GM19023 (cell line): ENCODE data around the gene SNX3.

Source experiments
- ATAC-seq: cut with Tn5 transposase; IDR thresholded peaks from one replicate; pipeline ENCODE4 v1.9.1; 2021; ENCODE audit warnings: mild to moderate bottlenecking, moderate library complexity; ENCODE audit not compliant: unreplicated experiment

Gene SNX3

DNA sequence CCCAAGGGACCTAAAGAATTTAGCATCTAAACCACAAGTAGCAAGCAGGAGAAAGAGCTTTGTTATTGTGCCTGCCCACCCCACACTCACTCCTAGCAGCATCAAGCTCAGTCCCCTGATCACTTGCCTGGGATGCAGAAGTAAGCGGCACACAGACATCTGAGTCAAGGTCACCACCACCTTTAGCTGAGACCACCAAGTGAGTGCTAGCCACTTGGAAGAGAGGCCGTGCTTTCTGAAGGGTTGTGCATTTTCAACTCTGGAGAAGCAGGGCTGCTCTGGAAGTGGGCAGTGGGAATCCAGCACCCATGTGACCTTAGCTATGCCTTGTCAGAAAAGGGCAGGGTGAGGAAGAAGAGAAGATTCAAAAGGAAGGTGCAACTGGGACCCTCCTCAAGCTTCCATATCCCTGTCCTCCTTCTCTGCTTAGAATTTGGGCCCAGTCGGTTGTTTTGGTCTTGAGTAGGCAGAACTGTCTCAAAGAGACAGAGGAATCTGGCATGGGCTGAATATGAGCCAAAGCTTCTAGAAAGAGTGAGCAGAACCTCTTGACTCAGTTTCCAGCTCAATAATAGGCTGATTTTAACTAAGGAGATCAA lies 88.8 kb downstream of the SNX3 start:
- ATAC-seq = no peak

DNA sequence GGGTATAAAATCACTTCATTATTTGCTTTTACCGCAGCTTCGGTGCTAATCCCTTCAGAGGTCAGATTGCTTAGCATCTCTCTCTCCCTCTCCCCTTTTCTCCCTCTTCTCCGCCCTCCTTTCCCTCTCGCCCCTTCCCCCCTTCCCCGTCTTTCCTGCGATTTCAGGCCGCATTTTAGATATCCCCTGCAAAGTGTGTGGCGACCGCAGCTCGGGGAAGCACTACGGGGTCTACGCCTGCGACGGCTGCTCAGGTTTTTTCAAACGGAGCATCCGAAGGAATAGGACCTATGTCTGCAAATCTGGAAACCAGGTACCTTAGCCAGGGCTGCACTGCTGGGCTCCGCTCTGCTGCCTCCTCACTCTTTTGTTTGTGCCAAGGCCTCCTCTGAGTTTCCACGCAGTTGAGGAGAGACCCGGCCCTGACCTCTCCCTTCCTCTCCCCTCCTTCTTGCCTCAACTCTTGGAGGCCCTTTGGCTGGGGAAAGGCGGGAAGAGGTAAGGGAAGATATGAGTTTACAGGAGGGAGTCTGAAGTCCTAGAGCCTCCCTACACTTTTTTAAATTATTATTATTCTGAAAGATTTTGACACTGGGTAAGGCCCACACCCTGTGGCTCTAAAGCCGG lies 89.4 kb downstream of the SNX3 start:
- no peak for ATAC-seq

DNA sequence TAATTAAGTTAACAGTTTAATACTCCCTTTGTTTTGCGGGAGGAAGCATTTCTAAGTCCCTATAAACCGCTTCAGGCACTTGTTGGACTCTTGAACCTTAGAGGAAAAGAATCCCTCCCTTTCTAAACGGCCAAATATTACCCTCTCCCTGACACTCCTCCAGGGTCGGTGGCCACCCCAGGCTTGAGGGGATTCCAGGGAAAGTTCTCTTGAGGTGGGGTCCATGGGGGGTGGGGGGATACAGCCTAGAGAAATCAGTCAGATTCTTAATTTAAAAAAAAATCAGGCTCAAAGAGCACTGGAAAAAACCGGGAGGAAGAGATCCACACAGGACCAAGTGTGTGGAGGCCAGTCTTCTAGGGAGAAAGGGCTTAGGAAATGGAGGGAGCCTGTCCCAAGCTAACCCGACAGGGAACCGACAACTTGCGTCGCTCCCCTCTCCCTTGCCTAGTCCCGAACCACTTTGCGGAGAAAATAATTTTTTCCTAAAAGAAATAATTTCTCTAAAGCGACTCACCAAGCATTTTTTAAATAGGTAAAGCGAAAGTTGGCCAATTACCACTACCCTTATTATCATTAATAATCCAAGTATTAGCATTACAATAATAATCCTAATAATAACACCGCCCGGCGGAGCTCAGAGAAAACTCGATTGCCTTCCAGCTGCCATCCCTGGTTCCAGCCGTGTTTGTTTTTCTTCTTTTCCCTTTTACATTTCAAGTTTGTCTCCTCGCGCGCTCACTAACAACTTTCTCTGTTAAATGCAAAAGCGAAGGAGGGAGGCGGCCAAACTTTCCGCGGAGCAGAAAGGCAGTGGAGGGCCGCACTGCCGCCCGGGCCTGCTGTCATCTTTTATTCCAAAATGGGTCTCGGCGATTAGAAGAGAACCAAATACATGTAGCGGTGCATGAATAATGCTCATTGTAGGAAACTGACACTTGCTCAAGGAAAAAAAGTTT lies 90.2 kb downstream of the SNX3 start:
- no peak for ATAC-seq

DNA sequence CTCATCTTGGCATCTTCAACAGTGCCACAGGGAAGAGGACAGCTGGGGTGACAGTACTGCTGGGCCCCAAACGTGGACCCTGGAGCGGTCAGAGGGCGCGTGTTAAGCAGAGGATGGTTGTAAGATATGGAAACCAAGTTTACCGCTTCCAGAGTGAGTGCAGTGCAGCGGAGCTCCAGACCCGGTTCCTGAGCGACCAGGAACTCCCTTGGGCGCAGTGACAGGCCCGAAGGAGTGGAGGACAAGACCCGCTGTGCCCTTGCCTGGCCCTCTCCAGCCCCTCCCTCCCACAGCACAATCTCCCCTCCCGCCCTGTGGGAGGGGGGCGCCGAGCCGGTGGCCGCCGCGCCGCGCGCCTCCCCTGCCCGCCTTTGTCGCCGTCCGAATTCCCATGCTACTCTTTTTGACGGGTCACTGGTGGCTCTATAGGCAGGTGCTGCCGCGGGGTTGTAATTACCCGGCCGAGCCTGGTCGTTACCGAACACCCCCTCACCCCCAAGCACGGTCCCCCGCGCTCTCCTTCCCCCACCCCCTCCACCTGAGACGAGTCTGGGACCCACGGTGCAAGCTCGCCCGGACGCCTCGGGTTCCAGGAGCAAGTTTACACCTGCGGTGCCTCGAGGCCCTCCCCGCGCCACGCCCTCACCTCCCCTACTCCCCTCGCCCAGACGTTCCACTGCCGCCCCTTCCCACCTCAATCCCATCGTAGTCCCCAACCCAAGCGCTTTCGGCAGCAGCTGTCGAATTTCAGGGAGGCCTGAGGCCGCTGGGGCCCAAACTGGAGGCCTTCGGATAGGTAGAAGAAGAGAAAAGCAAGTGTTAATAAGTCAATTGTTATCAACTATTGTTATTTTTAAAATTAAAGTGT lies 91.1 kb downstream of the SNX3 start:
- ATAC-seq = no peak

DNA sequence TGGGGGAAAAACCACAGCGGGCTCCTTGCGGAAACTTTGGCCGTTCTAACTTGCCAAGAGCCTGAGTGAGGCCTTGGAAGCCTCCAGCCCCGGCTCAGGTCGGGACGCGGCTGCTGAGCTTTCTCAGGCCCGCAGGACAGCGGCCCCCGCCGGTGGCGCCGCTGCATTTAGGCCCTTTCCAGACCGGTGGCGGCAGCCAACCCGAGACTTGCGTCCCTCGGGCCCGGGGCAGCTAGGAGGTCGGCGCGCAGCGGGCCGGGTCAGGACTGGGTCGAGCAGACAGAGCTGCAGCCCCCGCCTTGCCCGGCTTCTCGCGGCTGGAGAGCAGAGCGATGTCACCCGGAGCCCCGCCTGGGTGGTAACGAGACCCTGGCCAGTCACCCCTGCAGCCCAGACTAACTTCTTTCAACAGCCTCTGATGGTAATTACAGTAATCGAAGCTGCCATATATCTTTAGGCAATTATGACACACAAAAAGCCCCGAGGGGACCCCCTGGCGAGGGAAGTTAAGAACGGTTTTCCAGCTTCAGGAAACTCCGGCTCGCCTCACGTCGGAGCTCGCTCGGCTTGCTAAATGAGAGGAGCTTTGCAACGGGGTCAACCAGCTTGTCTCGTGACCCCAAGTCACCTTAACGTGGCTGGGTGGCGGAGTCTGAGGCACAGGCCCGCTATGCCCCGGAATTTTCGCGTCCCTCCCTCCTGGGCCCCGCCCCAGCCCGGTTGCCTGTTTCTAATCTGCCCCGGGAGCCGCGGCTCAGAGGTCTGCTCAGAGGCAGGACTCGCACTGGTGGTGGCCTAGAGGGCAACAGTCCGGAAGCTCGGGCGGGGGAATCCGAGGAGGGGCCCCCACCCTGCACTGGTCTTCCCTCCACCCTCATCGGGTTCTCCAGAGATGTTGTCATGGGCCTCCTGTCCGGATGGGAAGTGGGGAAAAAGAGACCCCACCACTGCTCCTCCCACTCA lies 92.1 kb downstream of the SNX3 start:
- ATAC-seq = no peak

DNA sequence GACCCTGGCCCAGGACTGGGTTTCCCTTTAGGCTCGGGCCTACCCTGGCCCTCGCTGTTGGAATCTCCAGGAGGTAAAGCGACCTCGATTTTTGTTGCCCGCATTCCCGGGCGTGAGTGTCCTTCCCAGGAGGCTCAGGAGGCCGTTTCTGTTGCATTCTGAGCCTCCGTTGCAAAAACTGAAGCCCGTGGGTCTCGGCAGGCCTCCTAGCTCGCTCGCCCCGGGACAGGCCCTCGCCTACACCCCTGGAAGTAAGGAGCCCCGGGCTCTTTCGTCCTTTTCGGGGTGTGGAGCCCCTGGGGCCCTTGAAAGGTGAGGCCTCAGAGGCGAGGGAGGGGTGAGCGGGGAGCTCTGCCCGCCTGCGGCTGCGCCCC lies 92.8 kb downstream of the SNX3 start:
- ATAC-seq = no peak

DNA sequence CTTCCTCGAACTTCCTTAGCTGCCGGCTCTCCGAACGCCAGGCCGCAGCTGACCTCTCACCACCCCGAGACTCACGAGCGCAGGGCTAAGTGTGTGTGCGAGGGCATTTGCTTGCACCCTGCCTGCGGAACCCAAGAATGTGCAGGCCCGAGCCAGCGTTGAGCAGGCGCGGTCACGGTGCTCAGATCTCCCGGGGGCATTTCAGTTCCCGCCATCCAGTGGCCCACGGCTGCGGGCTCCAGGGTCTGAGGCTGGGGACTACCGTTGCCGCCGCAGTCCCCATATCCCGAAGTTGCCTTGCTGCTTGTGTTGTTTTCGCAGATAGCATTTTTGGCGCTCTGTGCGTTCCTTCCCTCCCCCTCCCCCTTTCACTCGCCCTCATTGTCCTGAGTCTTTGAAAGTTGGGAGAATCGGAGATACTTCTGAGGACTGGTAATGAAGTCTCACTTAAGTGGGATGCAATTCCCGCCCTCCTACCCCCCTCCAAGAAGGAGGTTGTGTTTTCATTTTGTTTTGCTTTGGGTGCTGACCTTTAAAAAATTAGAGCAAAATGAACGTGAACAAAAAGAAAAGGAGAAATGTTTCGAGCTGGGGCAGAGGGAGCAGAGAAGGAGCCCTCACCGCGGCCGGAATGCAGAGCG lies 93.3 kb downstream of the SNX3 start:
- ATAC-seq = no peak

DNA sequence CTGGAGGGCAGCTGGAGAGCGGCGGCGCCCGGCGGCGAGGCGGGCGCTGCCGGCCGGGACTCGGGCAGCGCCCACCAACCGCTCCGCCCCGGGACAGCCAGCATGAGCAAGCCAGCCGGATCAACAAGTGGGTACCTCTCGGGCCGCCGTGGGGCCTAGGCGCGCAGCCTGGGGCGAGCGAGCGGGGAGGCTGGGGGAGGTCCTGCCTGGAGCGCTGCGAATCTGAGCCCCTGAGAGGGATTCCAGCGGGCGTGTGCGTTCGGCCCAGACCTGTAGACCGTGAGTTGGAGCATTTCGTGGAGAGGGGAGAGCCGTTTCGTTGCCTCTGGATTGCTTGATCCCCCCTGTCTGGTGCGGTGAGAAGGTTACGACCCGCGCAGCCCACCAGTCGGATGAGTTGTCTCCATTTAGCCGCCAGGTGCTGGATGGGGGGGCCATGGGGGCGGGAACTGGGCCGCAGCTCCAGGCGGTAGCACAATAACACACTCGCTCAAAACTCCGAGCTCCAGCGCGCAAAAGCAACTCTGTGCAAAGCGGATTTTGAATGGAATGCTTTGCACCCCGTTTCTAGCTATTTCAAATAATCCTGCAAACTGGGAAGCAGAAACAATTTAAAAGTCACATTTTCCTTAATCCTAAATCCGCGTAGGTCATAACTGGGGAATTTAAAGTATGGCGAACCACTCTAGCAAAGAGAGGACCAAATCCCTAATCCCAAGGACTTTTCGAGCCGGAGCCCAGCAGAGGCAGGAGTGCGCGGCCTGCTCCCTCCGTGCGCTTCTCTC lies 94.0 kb downstream of the SNX3 start:
- ATAC-seq = no peak

DNA sequence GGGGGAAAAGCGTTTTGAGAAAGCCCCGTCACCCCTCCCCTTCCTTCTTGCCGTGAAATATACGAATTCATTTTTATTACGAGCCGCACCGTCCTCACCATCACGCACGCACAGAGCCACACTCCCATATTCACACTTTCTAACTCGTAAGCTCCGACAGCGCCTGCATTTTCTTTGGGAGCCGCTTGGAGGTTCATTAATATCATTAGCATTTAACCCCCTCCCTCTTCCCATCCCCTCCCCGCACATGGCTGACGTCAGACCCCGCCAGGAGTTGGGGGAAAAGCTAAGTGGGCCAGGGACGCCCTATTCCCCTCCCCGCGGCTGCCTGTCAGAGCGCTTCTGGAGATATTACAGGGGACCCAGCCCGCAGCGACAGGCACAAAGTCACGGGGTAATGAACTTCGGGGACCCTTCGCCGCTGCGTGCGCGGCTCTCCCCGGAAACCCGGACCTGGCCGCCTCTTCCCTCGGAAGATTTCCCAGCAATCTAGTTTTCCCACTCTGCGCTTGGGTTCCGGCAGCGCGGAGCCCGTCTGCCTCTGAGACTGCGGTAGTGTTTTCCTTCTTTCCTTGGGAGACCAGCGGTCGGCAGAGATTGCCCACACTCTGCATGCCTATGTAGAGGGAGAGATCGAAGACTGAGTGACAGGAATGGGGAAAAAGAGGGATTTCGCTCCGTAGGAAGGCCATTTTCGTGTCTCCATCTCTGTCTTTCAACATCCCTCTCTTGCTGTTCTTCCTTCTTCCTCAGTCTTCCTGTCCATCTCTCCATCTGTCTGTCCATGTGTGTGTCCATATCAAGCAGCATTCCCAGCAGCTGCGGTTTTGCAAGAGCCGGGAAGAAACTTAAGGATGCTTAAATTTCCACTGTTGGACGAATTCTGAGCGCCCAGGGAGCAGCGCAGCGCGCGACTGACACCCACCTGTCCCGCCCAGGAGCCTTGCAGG lies 94.9 kb downstream of the SNX3 start, which contains the start of gene NR2E1:
Gene NR2E1, plus strand, starts transcription at position 309 of the 950 bp plus-strand sequence. CDS start 744 bp downstream, outside the sequence.
- ATAC-seq = no peak

DNA sequence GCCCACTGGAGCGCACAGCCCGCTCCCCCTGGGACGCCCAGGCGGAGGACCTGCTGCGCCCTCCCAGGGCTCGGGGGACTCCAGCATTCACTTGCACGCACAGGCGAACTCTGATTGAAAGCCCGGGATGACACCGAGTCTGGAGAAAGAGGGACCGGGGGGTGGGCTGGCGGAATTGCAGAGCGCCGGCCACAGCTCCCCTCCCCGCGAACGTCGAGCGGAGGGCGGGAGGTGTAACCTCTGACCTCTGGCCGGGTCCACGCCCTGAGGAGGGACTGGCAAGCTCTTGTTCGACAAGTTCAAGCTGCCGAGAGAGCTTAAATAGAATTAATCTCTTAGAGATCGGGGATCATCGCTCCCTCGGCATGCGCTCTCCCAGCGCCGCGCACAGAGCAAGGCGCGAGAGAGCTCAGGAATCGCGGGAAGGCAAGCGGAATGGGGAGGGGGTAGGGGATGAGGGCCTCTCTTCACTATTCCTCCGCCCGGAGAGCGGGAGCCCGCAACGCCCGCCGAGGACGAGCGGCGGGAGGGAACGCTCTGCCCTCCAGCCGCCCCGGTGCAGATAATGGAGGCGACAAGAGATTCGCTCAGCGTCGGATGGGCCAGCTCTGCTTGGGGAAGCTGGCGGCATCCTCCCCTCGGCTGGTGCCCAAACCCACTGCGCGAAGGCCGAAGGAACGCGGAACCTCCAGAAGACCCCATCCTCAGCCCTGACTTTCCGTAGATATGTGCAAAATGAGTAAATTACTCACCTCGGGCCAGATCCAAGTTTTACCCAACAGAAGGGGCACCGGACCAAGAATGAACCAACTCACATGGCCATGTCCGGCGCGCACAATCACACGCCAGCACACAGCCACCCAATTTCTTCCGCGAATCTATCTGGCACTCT lies 95.8 kb downstream of the SNX3 start:
- no peak for ATAC-seq

DNA sequence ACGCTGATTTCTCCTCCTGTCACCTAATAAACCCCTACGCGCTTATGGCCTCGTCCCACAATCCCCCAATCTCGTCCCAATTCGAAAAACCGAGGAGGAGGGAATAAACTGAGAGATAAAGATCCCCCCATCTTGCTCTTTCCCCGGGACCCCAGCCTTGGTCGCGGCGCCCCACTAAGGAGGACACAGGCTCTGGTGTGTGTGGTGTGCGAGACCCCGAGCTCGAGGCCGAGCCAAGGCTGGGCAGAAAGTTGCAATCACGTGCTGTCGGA lies 96.4 kb downstream of the SNX3 start:
- ATAC-seq = no peak

DNA sequence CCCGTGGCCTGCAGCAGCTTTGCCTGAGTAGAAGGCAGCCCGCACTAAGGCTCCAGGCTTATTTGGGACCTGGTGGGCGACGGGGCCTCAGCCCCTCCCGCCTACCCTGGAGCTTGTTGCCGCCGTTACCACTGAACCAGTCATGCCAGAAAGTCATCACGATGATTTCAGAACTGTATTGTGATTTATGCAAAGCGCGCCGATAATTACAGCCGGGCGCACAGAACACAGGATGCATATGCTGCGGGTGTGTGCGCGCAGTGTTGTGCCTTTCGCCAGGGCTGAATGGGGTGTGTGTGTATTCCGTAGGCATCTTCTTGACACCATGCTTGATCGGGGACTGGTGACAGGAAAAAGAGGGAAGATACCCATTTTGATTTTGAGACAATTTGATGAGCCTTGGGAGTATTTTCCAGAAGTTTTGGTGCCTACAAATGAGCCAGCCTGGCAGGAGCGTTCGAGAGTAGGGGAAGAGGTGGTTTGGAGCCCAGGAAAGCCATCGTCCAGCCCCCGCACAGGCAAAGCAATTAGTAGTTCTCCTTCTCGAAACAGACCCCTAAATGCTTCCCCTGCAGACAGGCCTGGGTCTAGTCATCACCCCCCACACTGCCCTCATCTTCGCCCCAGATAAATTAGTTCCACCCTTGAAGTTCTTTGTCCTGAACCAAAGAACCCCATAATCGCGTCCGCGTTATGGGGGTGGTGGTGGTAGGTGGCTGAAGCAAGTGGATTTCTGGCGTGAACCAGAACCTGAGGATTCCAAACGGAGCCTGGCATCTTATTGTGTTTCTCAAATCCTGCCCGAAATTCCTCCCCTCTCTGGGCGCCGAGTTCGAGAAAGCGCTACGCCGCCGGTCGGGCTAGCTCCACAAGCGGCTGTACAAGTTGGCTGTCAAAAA lies 96.9 kb downstream of the SNX3 start:
- no peak for ATAC-seq

DNA sequence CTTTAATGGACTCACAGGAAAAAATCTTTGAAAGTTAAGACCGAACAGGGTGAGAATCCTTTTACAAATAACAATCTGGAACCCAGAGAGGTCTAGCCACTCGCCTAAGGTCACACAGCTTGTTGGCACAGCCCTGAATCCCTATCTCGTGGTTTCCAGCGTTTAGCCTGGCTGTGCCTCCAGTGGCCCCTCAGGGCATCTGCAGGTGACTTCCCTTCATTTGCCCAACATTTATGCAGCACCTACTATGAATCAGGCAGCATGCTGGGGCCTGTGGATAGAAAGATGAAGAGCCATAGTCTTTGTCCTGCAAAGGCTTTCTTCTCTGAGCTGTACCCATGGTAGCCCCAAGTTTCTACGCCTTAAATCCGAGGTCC lies 97.6 kb downstream of the SNX3 start:
- ATAC-seq = no peak

DNA sequence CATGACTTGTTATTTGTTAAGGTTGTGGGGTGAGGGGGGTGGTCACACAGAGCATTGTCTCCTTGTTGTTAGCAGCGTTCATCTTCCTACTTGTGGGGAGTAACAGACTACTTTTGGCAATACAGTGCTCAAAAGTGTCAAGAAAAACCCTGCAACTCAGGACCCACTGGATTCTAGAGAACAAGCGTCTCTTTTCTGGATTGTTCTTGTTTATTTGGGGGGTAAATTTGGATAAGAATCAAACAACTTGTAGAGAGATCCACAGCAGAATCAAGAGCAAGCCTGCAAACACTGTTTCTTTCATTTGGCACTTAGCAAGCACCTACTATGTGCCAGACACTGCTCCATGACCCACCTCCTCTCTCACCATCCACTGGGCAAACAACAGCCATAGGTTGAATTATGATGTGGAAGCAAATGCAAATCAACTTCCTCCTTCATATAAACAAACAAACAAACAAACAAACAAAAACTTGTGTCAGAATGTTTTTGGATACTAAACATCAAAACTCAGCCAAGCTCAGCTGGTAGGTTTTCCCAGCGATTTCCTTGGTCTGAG lies 99.0 kb downstream of the SNX3 start:
- no peak for ATAC-seq
